Embryonic facial prominence (tissue), 1 donor: Measurements from ENCODE around the gene WDR76.

Experiments
- DNase-seq: peaks from one replicate; pipeline ENCODE4 v3.0.0-alpha.2; 2016; ENCODE audit errors: extremely low spot score

Gene WDR76

DNA sequence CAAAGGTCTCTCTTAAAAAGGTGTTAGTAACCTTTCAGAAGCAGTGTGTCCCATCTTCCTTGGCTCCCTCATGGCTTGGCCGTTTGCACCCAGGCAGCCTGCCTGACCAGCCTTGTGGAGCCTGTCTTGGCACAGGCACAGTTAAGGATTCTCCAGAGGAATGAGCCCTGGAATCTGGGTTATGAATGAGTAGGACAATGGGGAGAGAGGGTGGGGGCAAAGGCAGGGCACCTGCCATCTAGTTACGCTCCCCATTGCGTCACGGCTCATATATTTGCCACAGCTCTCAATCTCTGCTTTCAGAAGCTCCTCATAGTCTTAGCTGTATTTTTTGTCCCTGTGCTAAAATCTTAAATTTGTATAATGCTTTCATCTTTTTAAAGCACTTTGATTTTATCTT is 50.6 kb downstream of the WDR76 start:
- no peak for DNase-seq

DNA sequence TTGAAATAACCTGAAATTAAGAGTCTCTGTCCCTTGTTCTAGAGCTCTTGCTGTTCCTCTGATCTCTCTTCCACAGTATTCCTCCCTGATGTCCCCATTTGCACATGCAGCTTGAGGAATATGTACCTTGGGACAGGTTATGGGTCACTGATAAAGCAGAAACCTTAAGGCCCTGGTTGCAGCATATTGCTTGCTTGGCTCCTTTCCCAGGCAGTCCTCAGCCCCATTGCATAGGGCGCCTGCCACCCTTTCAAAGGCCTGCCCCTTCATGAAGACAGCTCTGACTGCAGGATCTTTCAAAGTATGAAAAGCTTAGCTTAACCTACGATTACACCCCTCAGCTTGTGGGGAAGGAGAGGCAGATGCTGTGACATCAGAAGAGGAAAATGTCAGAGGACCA is 51.6 kb downstream of the WDR76 start:
- no peak for DNase-seq

DNA sequence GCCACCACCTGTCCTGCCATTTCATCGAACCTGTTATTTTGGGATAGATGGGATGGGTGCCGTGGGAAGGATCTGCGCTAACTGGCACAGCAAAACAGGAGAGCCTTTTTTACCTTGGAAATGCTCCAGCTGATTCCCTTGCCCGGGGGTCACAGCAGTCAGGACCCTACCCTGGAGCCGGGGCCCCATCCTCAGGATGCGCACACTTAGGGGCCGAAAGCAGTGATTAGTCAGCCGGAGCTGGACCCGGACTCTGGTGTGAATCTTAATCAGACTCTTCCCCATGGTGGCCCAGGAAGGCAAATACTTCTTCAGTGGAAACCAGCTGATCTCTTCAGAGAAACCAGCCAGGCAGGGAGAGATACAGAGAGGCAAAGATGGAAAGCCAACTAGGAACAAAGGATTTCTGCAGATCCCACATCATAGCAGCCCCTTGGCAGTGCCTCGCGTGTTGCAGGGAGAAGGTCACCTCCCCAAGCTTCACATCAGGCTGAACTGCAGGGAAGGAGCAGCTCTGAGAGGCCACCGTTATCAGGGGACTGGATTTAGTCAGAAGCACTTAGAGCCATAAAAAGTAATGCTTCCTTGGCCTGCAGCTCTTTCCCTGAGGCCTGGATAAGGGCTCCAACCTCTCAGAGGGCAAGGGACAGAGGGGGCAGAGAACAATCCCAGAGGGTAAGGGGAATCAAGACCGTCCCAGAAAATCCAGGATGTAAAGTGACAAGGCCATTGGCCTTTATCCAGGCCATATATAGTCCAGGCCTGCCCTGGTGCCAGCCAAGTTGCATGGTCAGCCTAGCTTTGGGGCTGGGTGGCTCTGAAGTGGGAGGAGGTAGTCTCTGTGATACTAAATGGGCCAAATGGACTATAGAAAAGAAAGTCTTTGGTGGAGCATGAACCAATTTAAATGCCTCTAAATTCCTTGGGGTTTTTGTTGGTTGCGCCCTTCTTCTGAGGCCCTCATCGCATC is 52.9 kb downstream of the WDR76 start:
- DNase-seq: no peak

DNA sequence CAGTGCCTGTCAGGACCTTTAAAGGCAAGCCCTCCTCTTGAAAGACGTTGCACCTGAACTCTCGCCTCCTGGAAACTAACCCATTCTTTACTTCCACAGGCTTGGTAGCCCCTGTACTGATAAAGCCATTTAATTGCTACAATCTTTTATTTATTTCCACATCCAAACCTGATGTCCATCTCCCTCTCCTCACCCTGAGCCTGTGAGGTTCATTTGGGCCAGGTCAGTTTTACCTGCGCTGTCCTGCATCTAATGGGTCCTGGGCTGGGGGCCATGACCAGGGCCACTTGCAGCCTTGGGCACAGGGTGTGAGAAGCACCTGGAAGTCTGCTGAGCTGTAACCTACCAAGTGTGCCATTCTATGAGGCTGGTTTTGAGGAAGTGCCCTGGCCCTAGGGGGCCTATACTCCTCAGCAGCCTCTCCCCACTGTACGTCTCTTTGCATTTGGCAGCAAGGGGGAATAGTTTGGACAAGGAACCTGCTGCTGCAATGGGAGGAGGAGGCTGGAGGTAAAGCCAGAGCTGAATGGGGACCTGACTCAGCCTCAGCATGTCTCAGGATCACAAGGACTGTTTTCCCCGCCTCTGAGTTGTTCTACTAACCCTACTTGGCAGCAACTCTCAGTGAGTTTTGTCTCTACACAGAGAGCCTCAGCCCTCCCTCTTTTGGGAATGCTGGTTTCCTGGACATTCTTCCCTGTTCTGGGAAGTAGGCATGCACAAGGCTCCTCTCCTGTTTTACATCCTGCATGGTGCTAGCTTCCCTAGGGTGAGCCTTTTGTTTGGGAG is 53.8 kb downstream of the WDR76 start:
- no peak for DNase-seq

DNA sequence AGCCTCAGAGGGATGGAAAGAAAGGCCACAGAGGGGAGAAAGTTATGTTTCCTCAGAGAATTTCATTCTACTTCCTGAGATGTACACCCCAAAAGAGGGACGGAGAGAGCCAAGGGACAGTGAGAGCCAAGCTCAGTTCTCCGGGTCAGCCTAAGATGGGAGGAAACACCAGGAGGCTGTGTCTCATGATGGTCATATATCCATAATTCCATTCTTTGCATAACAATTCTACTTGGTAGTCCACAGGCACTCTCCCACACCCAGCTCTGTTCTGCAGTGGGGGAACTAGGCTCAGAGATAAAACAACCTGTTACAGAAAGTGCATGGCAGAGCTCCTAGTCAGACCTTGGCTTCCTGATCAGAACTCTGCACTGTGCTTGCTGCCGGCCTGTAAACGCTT is 54.4 kb downstream of the WDR76 start:
- DNase-seq: no peak

DNA sequence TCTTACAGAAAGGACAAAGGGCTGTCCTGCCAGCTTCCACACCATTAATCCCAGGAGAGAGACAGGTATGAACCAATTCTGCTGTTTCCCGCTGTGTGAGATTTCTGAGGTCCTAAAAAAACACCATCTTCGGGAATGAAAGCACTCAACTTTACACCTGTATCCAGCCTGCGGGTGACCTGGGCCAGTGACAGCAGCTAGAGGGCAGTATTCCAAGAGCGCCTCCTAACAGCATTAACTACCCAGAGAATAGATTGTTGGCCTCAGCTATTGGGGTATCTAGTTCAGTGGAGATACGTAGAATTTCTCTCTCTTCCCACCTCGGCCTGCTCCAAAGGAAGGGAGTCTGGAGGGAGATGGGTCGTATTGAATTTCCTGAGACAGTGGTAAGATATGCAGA is 55.1 kb downstream of the WDR76 start:
- no peak for DNase-seq

DNA sequence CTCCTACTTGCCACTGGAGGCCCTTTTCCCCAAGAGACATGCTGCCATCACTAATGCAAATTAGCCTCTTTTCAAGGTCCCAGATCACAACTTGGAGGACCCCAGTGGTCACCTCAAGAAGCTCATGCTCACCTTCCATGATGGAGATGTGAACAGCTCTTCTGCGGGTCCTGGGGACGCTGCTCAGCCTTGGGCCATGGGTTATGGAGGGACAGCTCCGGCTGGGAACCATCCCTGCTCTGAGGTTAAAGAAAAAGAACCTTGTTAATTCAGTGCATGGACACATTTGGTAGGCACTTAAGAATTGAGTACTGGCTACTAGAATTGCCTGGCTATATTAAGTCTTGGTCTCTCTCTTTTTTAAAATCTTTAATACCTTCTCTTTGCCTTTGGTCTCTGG is 56.8 kb downstream of the WDR76 start:
- DNase-seq: no peak

DNA sequence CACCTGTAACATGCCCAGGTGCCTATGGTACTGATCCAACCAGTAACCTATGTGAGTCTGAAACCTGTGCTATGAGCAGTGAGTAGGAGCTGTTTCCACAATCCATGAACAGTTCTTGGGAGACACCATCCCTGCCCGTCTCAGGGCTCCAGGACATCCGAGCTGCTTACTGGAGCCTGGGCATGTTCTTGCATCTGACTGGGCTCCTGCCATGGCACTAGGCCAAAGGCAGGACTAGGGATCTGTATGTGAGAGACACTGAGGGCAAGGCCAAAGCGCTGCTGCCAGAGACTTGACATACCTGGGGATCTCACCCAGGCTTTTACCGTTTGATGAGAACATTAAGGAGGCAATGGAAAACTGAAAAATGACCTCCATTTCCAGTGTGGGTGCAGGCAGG is 59.8 kb downstream of the WDR76 start:
- DNase-seq: no peak

DNA sequence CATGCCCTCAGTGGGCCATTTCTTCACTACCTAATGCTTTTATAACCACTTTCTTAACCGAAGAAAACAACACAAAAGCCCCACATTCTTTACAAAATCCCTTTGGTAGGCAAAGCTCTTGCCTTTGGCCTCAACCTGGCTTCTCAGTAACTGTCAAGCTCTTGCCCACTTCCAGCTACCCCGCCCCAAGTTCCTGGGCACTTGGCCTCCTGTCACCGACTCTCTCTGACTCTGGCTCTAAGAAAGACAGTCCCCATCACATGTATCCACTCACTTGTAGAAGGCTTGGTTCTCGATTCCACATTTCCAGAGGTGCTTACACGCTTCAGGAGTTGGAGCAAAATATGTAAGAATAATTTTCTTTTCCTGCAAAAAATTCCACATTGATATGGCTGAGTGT is 61.1 kb downstream of the WDR76 start:
- no peak for DNase-seq

DNA sequence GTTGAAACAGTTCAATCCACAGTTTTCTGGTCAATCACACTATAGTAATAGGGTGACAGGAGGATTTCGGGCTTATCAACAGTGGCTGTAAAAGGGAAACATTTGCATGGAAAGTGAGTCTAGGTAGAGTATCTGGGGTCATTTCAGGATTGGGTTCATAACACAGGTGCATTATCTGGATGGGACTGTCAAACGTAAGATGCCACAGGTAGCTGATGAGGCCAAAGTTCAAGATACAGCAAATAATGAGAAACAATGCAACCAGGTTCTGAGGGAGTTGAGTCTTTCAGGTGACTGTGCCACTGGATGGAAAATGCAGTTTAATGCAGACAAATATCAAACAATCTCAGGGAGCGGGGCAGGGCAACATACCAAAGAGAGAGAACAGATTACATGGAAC is 62.2 kb downstream of the WDR76 start:
- no peak for DNase-seq

DNA sequence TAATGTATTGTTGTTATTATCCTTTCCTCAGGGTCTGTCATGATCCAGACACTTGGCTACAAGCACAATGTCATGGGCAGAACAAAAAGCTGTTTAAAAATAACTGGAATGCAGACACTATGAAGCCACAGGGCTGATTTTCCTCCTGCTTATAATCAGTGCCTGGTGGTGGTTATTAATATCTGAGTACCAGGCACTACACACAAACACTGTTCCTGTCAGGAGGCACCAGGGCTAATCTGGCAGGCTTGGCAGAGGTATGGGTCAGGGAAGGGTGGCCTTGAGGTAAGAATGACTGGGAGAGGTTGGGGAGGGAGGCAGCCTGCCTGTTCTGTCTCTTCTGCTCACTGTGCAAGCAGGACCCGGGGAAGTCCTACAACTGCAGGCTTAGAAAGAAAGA is 67.2 kb downstream of the WDR76 start:
- DNase-seq: no peak

DNA sequence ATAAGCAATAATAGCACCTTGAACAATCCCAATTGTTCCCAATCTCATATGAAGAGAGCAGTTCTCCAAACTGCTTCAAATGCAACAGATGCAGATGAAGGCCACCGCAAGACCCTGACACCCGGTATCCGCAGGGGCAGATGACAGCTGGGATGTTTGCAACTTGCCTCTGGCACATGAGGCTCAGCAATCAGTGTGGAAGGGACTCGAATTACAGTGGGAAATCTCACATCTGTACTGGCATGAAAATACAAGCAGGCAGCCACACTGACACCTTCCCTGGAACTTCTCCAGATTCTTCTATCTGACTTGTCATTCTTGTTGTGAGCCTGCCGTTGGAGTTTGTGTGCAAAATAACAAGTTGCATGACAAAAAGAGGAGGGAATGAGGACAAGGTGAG is 68.8 kb downstream of the WDR76 start:
- DNase-seq: no peak

DNA sequence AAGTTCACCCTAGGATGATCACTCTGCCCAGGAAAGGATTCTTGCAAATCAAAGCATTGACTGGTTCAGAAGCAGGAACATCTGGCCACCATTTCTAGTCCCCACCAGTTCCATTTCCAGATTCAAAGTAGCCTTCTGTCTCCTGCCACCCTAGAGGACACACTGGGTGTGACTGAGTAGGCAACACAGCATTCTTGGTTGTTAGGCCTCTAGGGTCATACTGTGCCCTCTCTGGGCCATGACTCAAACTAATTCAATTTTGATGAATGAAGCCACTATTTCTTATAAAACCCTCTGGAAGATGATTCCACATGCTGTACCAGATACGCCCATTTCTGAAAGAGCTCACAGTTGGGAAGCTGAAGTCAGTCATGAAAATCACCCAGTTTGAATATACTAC is 69.7 kb downstream of the WDR76 start:
- DNase-seq: no peak

DNA sequence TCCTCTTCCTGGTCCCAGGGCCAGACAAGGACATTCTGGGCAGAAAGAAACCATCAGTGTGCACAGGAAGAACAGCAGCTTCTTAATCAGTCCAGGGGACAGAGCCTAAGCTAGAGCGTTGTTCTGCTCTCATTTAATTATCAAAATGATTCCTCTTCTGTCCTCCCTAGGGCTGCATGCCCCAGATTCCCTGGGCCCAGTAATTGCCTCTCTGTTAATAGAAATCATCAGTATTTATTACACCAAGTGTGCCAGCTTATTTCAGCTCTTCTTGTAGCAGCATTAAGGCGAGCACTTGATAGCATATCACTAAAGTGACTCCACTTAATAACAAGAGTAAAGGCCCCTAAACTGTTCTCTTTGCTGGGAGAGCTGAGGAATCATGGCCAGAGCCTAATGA is 72.1 kb downstream of the WDR76 start:
- DNase-seq: no peak

DNA sequence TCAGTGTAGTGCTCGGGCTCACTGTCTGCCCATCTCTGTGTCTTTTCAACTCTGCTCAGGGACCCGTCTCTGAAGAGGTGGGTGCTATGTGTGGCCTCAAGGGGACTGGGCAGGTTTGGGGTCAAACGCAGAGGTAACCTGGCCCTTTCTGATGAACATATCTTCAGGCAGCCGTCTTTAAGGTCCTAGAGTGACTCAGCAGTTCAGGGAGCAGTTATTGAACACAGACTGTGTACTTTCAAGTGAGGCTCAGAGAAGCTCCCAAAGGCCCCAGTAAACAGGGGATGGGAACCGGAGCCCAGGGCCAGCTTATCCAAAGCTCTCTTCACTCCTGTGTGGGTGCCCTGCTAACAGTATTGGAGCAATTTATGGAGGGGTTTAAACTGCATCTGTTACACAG is 73.1 kb downstream of the WDR76 start:
- DNase-seq: no peak

DNA sequence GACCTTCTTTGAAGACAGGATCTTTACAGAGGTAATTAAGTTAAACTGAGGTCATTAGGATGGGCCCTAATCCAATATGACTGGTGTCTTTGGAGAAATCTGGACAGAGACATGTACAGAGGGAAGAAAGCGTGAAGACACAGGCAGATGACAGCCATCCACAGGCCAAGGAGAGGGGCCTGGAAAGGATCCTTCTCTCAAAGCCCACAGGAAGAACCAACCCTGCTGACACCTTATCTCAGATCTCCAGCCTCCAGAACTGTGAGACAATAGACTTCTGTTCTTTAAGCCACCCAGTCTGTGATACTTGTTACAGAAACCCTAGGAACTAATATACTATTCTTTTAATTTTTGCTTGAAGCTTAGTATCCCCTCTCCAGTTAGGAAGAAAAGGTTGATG is 74.2 kb downstream of the WDR76 start:
- DNase-seq: no peak

DNA sequence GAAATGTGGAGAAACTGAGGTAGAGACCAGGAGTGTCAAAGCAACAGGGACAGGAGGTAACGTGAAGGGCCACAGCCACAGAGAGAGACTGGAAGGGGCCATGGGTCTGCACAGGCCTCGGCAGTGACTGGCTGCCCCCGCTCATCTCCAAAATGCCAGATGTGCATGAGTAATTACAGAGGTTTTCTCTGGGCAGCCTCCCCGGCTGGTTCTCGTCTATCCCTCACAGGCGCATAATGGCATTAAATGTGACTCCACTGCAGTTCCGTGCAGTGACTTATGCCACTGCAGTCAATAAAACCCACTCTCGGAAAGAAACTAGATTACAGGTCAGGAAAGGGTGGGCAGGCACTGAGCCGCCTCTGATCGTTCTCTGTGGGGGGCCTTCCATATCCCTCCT is 74.7 kb downstream of the WDR76 start:
- DNase-seq: no peak

DNA sequence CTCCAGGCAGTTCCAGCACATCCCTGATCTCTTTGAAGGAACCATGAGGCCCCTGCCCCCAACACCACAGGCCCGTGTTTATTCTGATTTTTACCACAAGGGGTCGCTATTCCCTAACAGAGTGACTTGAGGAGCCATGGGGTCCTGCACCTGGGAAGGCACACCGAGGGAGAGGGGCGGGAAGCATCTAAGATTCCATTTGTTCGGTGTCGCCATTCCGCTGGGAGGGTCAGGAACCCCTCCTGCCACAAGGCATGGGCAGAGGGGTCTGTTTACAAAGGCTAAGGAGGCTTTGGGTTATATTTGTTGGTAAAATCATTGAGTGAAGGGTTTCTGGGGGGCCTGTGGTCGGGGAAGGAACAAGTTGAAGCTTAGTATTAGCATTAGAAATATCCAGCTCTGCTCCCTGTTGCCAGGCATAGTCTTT is 77.1 kb downstream of the WDR76 start:
- peak; percentile 24 for DNase-seq

DNA sequence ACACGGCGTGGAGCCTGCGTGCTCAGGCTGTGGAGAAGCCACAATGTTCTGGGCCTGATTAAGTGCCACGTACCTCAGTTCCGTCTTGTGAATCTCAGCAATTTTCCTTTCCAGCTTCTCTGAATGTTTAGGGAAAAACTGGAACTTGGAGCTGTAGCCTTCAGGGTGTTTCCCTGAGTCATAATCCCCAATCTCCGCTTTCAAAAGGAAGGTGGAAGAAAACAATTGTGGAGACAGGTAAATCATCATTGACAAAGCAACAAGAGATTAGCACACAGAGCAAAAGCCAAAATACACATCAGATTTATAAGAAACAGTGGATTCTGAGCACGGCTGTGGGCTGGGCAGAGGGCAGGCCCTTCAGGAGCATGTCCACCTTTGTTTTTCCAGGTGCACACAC is 79.0 kb downstream of the WDR76 start:
- no peak for DNase-seq

DNA sequence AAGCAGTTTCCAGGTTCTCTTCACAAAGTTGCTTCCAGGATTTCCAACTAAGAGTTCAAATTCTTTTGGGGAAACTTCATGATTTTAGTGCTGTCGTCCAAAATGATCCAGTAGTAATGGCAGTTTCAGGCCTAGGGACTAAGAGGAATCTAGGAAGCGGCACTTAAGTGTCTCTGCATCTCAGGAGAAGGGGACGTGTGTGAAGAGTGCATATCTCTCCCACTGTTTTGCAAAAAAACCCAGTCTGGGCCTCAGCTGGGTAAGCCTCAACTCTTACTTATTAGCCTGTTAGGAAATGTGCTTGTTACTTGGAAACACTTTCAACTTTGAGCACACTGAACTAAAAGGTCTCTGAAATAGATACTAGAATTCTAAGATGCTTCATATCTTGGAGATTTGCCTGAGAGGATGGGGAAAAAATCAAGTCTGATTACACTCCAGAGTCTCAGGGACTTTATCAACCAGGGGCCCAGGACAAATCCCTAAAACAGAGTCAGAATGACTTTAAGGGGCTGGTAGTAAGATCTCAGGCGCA is 81.8 kb downstream of the WDR76 start:
- no peak for DNase-seq

DNA sequence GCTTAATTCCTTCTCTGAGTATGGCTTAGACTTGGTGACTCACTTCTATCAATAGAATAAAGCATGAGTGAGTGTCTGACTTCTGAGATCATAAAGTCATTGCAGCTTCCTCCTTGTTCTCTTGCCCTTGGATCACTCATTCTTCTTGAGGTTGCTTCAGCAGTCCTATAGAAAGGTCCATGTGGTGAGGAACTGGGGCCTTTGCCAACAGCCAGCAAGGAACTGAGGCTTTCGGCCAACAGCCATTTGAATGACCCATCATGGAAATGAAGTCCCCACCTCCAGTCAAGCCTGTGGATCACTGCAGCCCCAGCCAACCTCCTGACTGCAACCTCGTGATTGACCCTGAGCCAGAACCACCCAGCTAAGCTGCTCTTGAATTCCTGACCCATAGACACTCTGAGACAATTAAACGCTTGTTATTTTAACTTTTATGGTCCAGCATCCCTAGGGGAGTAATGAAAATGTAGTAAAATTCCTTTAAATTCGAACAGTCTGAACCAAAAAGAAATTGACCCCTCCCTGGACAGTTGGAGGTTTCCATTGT is 84.5 kb downstream of the WDR76 start:
- no peak for DNase-seq

DNA sequence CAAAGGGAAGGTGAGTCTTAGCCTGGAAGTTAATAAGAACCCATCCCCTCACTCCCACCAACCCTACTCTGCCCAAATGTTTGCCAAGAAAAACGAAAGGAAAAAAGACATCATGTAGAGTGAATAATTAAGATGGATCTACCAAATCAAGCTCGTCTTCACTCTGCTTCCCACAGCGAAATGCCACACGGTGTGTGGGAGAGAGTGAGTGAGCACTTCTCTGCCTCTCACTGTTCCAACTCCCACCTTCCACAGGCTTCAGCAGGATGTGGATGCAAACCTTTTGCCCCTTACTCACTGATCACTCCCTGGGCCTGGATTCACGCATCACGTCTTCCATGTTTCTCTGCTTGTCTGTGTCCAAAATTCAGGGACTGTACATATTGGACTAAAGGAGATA is 85.4 kb downstream of the WDR76 start:
- no peak for DNase-seq
